Measurements from ENCODE around the gene SAP30. TPM values are rescaled to one million over a fixed set of nuclear protein-coding genes. Genes with fewer than 3 reads are reported as not detected.

The SAP30 gene
- total and polyA plus RNA-seq, 10 of the 15 experiments (the other 5 are each of a cell fraction or from before 2014, with no cell fraction given), result 5.0 to 56.9 (median 23.6) TPM

Other genes with a start within 250 kb of the SAP30 start
- 19.1 and 26.5 TPM in 2 replicates for gene GALNT7, start 202.1 kb upstream of the SAP30 start, total RNA-seq (2014; rRNA removed)
- 31.7 and 33.2 TPM in 2 replicates for gene GALNT7, start 202.1 kb upstream of the SAP30 start, total RNA-seq (2014; rRNA removed; fragmentation: Illumina TruSeq; extraction: Trizol)
- 30.3 and 32.4 TPM in 2 replicates for gene GALNT7, start 202.1 kb upstream of the SAP30 start, total RNA-seq (2021)
- gene GALNT7, start 202.1 kb upstream of the SAP30 start, polyA plus RNA-seq (2011; rRNA removed), result 32.2 and 47.5 TPM in 2 replicates
- 31.1 and 42.1 TPM in 2 replicates for gene GALNT7, start 202.1 kb upstream of the SAP30 start, polyA plus RNA-seq (2014; fragmentation: Illumina TruSeq; extraction: Trizol)
- gene GALNT7, start 202.1 kb upstream of the SAP30 start, polyA plus RNA-seq (2014; fragmentation: Nextera tagmentation; extraction: Ambion mirVana), result 10 to 100 TPM; 14.2 to 14.8 TPM
- gene GALNT7, start 202.1 kb upstream of the SAP30 start, polyA plus RNA-seq (2014; rRNA removed), result 16.8 and 20.8 TPM in 2 replicates
- 10 to 100 TPM; 27.6 to 33.0 TPM for gene GALNT7, start 202.1 kb upstream of the SAP30 start, polyA plus RNA-seq (2016; fragmentation: Nextera tagmentation; extraction: Ambion mirVana)
- 260 and 307 TPM in 2 replicates for gene HMGB2, start 36.6 kb upstream of the SAP30 start, total RNA-seq (2014; rRNA removed)
- 580 and 598 TPM in 2 replicates for gene HMGB2, start 36.6 kb upstream of the SAP30 start, total RNA-seq (2014; rRNA removed; fragmentation: Illumina TruSeq; extraction: Trizol)
- 314 and 323 TPM in 2 replicates for gene HMGB2, start 36.6 kb upstream of the SAP30 start, total RNA-seq (2021)
- 420 and 773 TPM in 2 replicates for gene HMGB2, start 36.6 kb upstream of the SAP30 start, polyA plus RNA-seq (2011; rRNA removed)
- 756 and 851 TPM in 2 replicates for gene HMGB2, start 36.6 kb upstream of the SAP30 start, polyA plus RNA-seq (2014; fragmentation: Illumina TruSeq; extraction: Trizol)
- 100 to 1,000 TPM; 858 to 954 TPM for gene HMGB2, start 36.6 kb upstream of the SAP30 start, polyA plus RNA-seq (2014; fragmentation: Nextera tagmentation; extraction: Ambion mirVana)
- gene HMGB2, start 36.6 kb upstream of the SAP30 start, polyA plus RNA-seq (2014; rRNA removed), result 358 and 471 TPM in 2 replicates
- 100 to 1,000 TPM; 931 to 961 TPM for gene HMGB2, start 36.6 kb upstream of the SAP30 start, polyA plus RNA-seq (2016; fragmentation: Nextera tagmentation; extraction: Ambion mirVana)
- not detected in 2 replicates for gene SCRG1, start 28.2 kb downstream of the SAP30 start, total RNA-seq (2014; rRNA removed)
- gene SCRG1, start 28.2 kb downstream of the SAP30 start, total RNA-seq (2014; rRNA removed; fragmentation: Illumina TruSeq; extraction: Trizol), result not detected in 2 replicates
- not detected in 2 replicates for gene SCRG1, start 28.2 kb downstream of the SAP30 start, total RNA-seq (2021)
- not detected in 2 replicates for gene SCRG1, start 28.2 kb downstream of the SAP30 start, polyA plus RNA-seq (2011; rRNA removed)
- gene SCRG1, start 28.2 kb downstream of the SAP30 start, polyA plus RNA-seq (2014; fragmentation: Illumina TruSeq; extraction: Trizol), result not detected in 2 replicates
- gene SCRG1, start 28.2 kb downstream of the SAP30 start, polyA plus RNA-seq (2014; fragmentation: Nextera tagmentation; extraction: Ambion mirVana), result under 1 TPM in 1 of 2 experiments, not detected in 1; 0.02 TPM
- gene SCRG1, start 28.2 kb downstream of the SAP30 start, polyA plus RNA-seq (2014; rRNA removed), result not detected in 2 replicates
- gene SCRG1, start 28.2 kb downstream of the SAP30 start, polyA plus RNA-seq (2016; fragmentation: Nextera tagmentation; extraction: Ambion mirVana), result under 1 TPM; 0.54 to 0.58 TPM
- gene HAND2, start 159.3 kb downstream of the SAP30 start, total RNA-seq (2014; rRNA removed), result not detected in 2 replicates
- not detected in 2 replicates for gene HAND2, start 159.3 kb downstream of the SAP30 start, total RNA-seq (2014; rRNA removed; fragmentation: Illumina TruSeq; extraction: Trizol)
- gene HAND2, start 159.3 kb downstream of the SAP30 start, total RNA-seq (2021), result not detected in 2 replicates
- gene HAND2, start 159.3 kb downstream of the SAP30 start, polyA plus RNA-seq (2011; rRNA removed), result not detected in 2 replicates
- gene HAND2, start 159.3 kb downstream of the SAP30 start, polyA plus RNA-seq (2014; fragmentation: Illumina TruSeq; extraction: Trizol), result not detected in 2 replicates
- gene HAND2, start 159.3 kb downstream of the SAP30 start, polyA plus RNA-seq (2014; fragmentation: Nextera tagmentation; extraction: Ambion mirVana), result not detected
- gene HAND2, start 159.3 kb downstream of the SAP30 start, polyA plus RNA-seq (2014; rRNA removed), result not detected in 2 replicates
- gene HAND2, start 159.3 kb downstream of the SAP30 start, polyA plus RNA-seq (2016; fragmentation: Nextera tagmentation; extraction: Ambion mirVana), result under 1 TPM in 1 of 2 experiments, not detected in 1; 0.09 TPM